K562 (cell line): ENCODE data around the gene PITPNC1. TPM values are rescaled to one million over a fixed set of nuclear protein-coding genes. Genes with fewer than 3 reads are reported as not detected.

Experiments used
- ATAC-seq: fragments of 200-7000 bp; cut with Tn5 transposase; 3 replicates; pipeline ENCODE4 v1.9.1; 2020; ENCODE audit warnings: moderate library complexity
- BruUV-seq: library from RNA; stranded (reverse); fragments of 400-500 nt; replicated peaks from 2 replicates; lab custom pipeline; 2021; lab: Mats Ljungman, UMichigan
- CTCF ChIA-PET: fragments of 300-600 bp; formaldehyde crosslinking; extraction: SDS; loops from one replicate; lab custom pipeline; 2021; ENCODE audit warnings: low intra/inter-chr PET ratio; lab: Yijun Ruan, JAX
- POLR2A ChIA-PET: fragments of 300-600, 350-650 bp; sonication (Branson Sonifier 250); formaldehyde crosslinking; extraction: SDS; loops from one replicate; lab custom pipeline; 2021; ENCODE audit warnings: antibody characterized with exemption, inconsistent platforms; lab: Yijun Ruan, JAX
- DNase-seq, 4 experiments: peaks; one replicate each; pipeline versions ENCODE4 v3.0.0 to v3.0.0-alpha.2; 2011 to 2018; ENCODE audit warnings: low spot score in 3 of 4, mixed read lengths in 3 of 4; ENCODE audit errors: extremely low read depth in 1 of 4
- FAIRE-seq: peaks from 2 replicates; lab custom pipeline; 2011; peaks lifted over from hg19 to GRCh38; lab: Jason Lieb, UNC
- H2AFZ ChIP-seq: 2 replicates; pipeline ENCODE4 v1.6.0; 2011; ENCODE audit warnings: low read depth, low read length, control low read depth, inconsistent platforms
- H3K27ac ChIP-seq: fragments of 200-600 bp; 3 replicates; pipeline ENCODE4 v1.8.0; 2011; ENCODE audit warnings: low read depth, mild to moderate bottlenecking, control low read depth, inconsistent platforms, low read length, moderate library complexity, mixed read lengths; ENCODE audit errors: extremely low read depth
- H3K27me3 ChIP-seq, 2 experiments: fragments of 300-600 bp in 1 of 2; 2 replicates in 1 of 2; 3 replicates in 1 of 2; pipeline versions ENCODE4 v1.6.0 to v1.8.0; 2011; ENCODE audit warnings: inconsistent platforms in 2 of 2, low read length in 2 of 2, mild to moderate bottlenecking in 1 of 2, mixed read lengths in 1 of 2, moderate library complexity in 1 of 2; ENCODE audit not compliant: control insufficient read depth in 2 of 2, insufficient read depth in 2 of 2
- H3K36me3 ChIP-seq: fragments of 300-600 bp; 3 replicates; pipeline ENCODE4 v1.8.0; 2011; ENCODE audit warnings: mild to moderate bottlenecking, low read length, inconsistent platforms; ENCODE audit not compliant: control insufficient read depth, insufficient read depth
- H3K4me1 ChIP-seq, 2 experiments: fragments of 200-600 bp in 1 of 2; replicated peaks in 1 of 2; 2 replicates in 1 of 2; 3 replicates in 1 of 2; pipeline versions ENCODE4 v1.5.1 to v1.8.0; 2011; ENCODE audit warnings: inconsistent platforms in 2 of 2, low read length in 2 of 2, mild to moderate bottlenecking in 1 of 2, mixed read lengths in 1 of 2, moderate library complexity in 1 of 2; ENCODE audit not compliant: control insufficient read depth in 2 of 2, insufficient read depth in 2 of 2
- H3K4me2 ChIP-seq: 2 replicates; pipeline ENCODE4 v1.6.1; 2011; ENCODE audit warnings: low read length, control low read depth, inconsistent platforms, mixed read lengths; ENCODE audit not compliant: insufficient read depth
- H3K4me3 ChIP-seq: fragments of 200-600 bp; sonication (generic), shearing (Covaris generic); 2 replicates; pipeline ENCODE4 v1.5.1; 2016; ENCODE audit warnings: control low read depth, inconsistent platforms
- H3K79me2 ChIP-seq: fragments of 200-600 bp; 3 replicates; pipeline ENCODE4 v1.8.0; 2011; ENCODE audit warnings: low read length, inconsistent platforms; ENCODE audit not compliant: control insufficient read depth, insufficient read depth
- H3K9ac ChIP-seq, 2 experiments: 2 replicates each; pipeline versions ENCODE4 v1.6.0 to v1.6.1; 2011; ENCODE audit warnings: low read depth in 2 of 2, low read length in 2 of 2, control low read depth in 1 of 2, inconsistent platforms in 1 of 2, mild to moderate bottlenecking in 1 of 2, mixed read lengths in 1 of 2; ENCODE audit not compliant: insufficient read depth in 1 of 2
- H3K9me1 ChIP-seq: one replicate; pipeline ENCODE4 v1.6.0; 2011; ENCODE audit warnings: inconsistent platforms, mild to moderate bottlenecking, low read length, moderate library complexity; ENCODE audit not compliant: control insufficient read depth, insufficient read depth
- H3K9me3 ChIP-seq: replicated peaks from 2 replicates; pipeline ENCODE4 v1.5.1; 2011; ENCODE audit warnings: low read depth, low read length, inconsistent platforms; ENCODE audit not compliant: control insufficient read depth, insufficient read depth
- H4K20me1 ChIP-seq: replicated peaks from 2 replicates; pipeline ENCODE4 v1.6.1; 2011; ENCODE audit warnings: low read length, inconsistent platforms, mixed read lengths; ENCODE audit not compliant: control insufficient read depth, insufficient read depth
- JUNB ChIP-seq: fragments of 450-650 bp; formaldehyde crosslinking; conservative IDR thresholded peaks from 2 replicates; pipeline ENCODE4 v1.4.0; 2020; ENCODE audit warnings: mild to moderate bottlenecking
- KLF13 ChIP-seq: fragments of 450-650 bp; IDR thresholded peaks from 2 replicates; pipeline ENCODE4 v1.6.1; 2016; ENCODE audit warnings: missing genetic modification characterization, low read depth, mild to moderate bottlenecking, missing compliant biosample characterization, moderate library complexity, borderline replicate concordance
- NFIC ChIP-seq: fragments of 450-650 bp; IDR thresholded peaks from 2 replicates; pipeline ENCODE4 v1.6.1; 2017; ENCODE audit warnings: mild to moderate bottlenecking, inconsistent platforms
- NRF1 ChIP-seq, 2 experiments: fragments of 450-650 bp; IDR thresholded peaks in 1 of 2; conservative IDR thresholded peaks in 1 of 2; 2 replicates each; pipeline ENCODE4 v1.6.1; 2014; ENCODE audit warnings: mild to moderate bottlenecking in 2 of 2
- PHF20 ChIP-seq: fragments of 450-650 bp; IDR thresholded peaks from 2 replicates; pipeline ENCODE4 v1.6.1; 2018; ENCODE audit not compliant: partially characterized antibody
- RBBP5 ChIP-seq: fragments of 200-600 bp; sonication (generic); IDR thresholded peaks from 2 replicates; pipeline ENCODE4 v1.6.1; 2012; ENCODE audit warnings: borderline replicate concordance, mild to moderate bottlenecking, low read length, control low read depth, inconsistent platforms; ENCODE audit not compliant: insufficient read depth, poor library complexity, severe bottlenecking
- RBM17 ChIP-seq: fragments of 200-400 bp; formaldehyde crosslinking; IDR thresholded peaks from 2 replicates; pipeline ENCODE4 v1.6.1; 2017; ENCODE audit warnings: low read depth, mild to moderate bottlenecking, low read length, borderline replicate concordance
- RNF2 ChIP-seq: sonication (generic); IDR thresholded peaks from 2 replicates; pipeline ENCODE4 v1.6.1; 2016
- SMARCB1 ChIP-seq: IDR thresholded peaks from 2 replicates; pipeline ENCODE4 v1.6.1; 2011; ENCODE audit warnings: improper control_type of control experiment, low read depth; ENCODE audit not compliant: insufficient read length
- ZC3H11A ChIP-seq: IDR thresholded peaks from 2 replicates; pipeline ENCODE4 v1.6.1; 2012; ENCODE audit warnings: low read depth, low read length, improper control_type of control experiment
- ZNF12 ChIP-seq: sonication (generic); formaldehyde crosslinking; IDR thresholded peaks from 2 replicates; pipeline ENCODE4 v1.4.0; 2020; ENCODE audit warnings: mild to moderate bottlenecking, missing genetic modification reagents
- ZNF23 ChIP-seq: fragments of 250-450 bp; sonication (Bioruptor Pico); IDR thresholded peaks from 2 replicates; pipeline ENCODE4 v1.4.0; 2020; ENCODE audit warnings: mild to moderate bottlenecking
- ZNF76 ChIP-seq: fragments of 250-450 bp; sonication (Bioruptor Pico); IDR thresholded peaks from 2 replicates; pipeline ENCODE4 v1.4.0; 2020; ENCODE audit warnings: mild to moderate bottlenecking, moderate library complexity, borderline replicate concordance
- ZNF830 ChIP-seq: fragments of 250-450 bp; sonication (Bioruptor Pico); IDR thresholded peaks from 2 replicates; pipeline ENCODE4 v1.5.0; 2021; ENCODE audit warnings: mild to moderate bottlenecking
- ZSCAN32 ChIP-seq: fragments of 450-650 bp; formaldehyde crosslinking; IDR thresholded peaks from 2 replicates; pipeline ENCODE4 v1.4.0; 2020; ENCODE audit warnings: mild to moderate bottlenecking, moderate library complexity
- ZZZ3 ChIP-seq: fragments of 450-650 bp; IDR thresholded peaks from 2 replicates; pipeline ENCODE4 v1.6.1; 2016; ENCODE audit warnings: antibody characterized with exemption, mild to moderate bottlenecking, moderate library complexity
- WGBS: fragments of 100-300 bp; shearing (Covaris generic); methylation state at CpG from one replicate; pipeline ENCODE4 v1.1.6; 2016; ENCODE audit warnings: low coverage, mixed read lengths; ENCODE audit not compliant: insufficient coverage; ENCODE audit errors: missing lambda C conversion rate; 5-methylcytosine and 5-hydroxymethylcytosine counted together
- in situ Hi-C: fragments of 300-500 bp; cut with MboI; formaldehyde crosslinking; loops from 4 replicates; pipeline ENCODE4 v1.15.0; 2018; ENCODE audit warnings: inconsistent platforms, mixed read lengths
- intact Hi-C: fragments of 100-400 bp; cut with micrococcal nuclease; formaldehyde crosslinking; loops from 2 replicates; pipeline ENCODE4 v1.14.2; 2022
- polyA plus RNA-seq, 8 experiments: library from polyadenylated mRNA; depleted of rRNA in 4 of 8; stranded (reverse) in 5 of 8; unstranded in 3 of 8; fragments of >200 nt; fragmentation: Nextera tagmentation in 2 of 8; fragmentation: Illumina TruSeq in 1 of 8; extraction: Ambion mirVana in 2 of 8; extraction: Trizol in 1 of 8; gene quantifications; 2 replicates each; pipeline versions ENCODE4 v1.2.1 to v1.2.3, GENCODE V29; 2011 to 2014; ENCODE audit warnings: inconsistent platforms in 1 of 8, missing spikeins in 1 of 8
- total RNA-seq, 7 experiments: library from RNA; depleted of rRNA in 6 of 7; stranded (reverse); fragments of >200 nt in 6 of 7; fragmentation: Illumina TruSeq in 2 of 7; extraction: Trizol in 2 of 7; gene quantifications; 2 replicates each; pipeline versions ENCODE4 v1.2.1 to v1.2.3, GENCODE V29; 2011 to 2021; ENCODE audit warnings: low replicate concordance in 1 of 7
- TF ChIP-seq, protein P1 (sequence below): sonication (generic); formaldehyde crosslinking; IDR thresholded peaks from 2 replicates; pipeline ENCODE4 v1.5.0; 2020; ENCODE audit warnings: missing genetic modification reagents
- TF ChIP-seq, protein P2 (sequence below): fragments of 250-450 bp; sonication (Bioruptor Pico); IDR thresholded peaks from 2 replicates; pipeline ENCODE4 v1.8.0; 2022; ENCODE audit warnings: moderate library complexity, mild to moderate bottlenecking, inconsistent platforms
- TF ChIP-seq, protein P3 (sequence below): sonication (generic); formaldehyde crosslinking; IDR thresholded peaks from 2 replicates; pipeline ENCODE4 v1.8.1; 2023; ENCODE audit warnings: mild to moderate bottlenecking, missing genetic modification reagents
- TF ChIP-seq, protein P4 (sequence below): fragments of 250-450 bp; sonication (Bioruptor Pico); IDR thresholded peaks from 2 replicates; pipeline ENCODE4 v1.4.0; 2020; ENCODE audit warnings: borderline replicate concordance

The PITPNC1 gene
- total and polyA plus RNA-seq, 9 of the 15 experiments (the other 6 are each of a cell fraction or from before 2014, with no cell fraction given), result 0.11 to 1.1 (median 0.65) TPM

DNA sequence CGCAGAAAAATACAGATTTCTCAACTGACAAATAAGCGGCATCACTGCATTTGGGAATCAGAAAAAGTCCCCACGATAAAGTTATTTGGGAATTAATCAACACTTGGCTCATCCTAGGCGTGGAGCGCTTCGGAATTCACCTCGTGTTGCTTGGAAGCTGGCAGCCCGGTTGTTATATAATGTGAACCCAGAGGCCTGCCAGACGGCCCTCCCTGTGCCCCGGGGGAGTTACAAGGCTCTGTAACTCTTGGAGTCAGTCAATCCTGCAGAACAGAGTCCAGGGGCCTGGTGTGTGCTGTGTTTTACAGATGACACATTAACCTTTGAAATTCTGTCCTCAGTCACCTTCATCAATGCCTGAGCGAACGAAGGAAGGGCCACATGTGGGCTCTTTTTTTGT lies 111.1 kb downstream of the PITPNC1 start:
- no peaks in the 10 kb centered on the region for H3K9me1 ChIP-seq
- BruUV-seq, result no TSS peak
- H3K27ac ChIP-seq, result no peak overlapping the region
- FAIRE-seq (no peak), ATAC-seq (no peak)
- in situ Hi-C loops, result no loop called here
- H3K36me3 ChIP-seq, result no peaks in the 10 kb centered on the region
- H4K20me1 ChIP-seq, result no peaks in the 10 kb centered on the region
- POLR2A ChIA-PET, result interaction anchor here (1.0 kb wide), 1 partner anchor 10 kb away, joined by 3 read pairs; no protein-coding TSS in a partner anchor
- H3K9ac ChIP-seq, result no peak overlapping the region
- TF ChIP-seq, protein P1, sequence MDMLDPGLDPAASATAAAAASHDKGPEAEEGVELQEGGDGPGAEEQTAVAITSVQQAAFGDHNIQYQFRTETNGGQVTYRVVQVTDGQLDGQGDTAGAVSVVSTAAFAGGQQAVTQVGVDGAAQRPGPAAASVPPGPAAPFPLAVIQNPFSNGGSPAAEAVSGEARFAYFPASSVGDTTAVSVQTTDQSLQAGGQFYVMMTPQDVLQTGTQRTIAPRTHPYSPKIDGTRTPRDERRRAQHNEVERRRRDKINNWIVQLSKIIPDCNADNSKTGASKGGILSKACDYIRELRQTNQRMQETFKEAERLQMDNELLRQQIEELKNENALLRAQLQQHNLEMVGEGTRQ (CRISPR knock-in tag), result no peak
- TF ChIP-seq PHF20, result no peak
- TF ChIP-seq NFIC, result no peak
- TF ChIP-seq ZNF76 (CRISPR knock-in tag), result no peak
- TF ChIP-seq RBM17, result no peak
- no peak for TF ChIP-seq JUNB (CRISPR knock-in tag)
- TF ChIP-seq ZSCAN32 (CRISPR knock-in tag), result no peak
- TF ChIP-seq, protein P2, sequence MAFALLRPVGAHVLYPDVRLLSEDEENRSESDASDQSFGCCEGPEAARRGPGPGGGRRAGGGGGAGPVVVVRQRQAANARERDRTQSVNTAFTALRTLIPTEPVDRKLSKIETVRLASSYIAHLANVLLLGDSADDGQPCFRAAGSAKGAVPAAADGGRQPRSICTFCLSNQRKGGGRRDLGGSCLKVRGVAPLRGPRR (CRISPR knock-in tag), result no peak
- TF ChIP-seq KLF13 (tag), result no peak
- no peak for TF ChIP-seq RNF2
- no peak for TF ChIP-seq ZNF830 (CRISPR knock-in tag)
- TF ChIP-seq, protein P3, sequence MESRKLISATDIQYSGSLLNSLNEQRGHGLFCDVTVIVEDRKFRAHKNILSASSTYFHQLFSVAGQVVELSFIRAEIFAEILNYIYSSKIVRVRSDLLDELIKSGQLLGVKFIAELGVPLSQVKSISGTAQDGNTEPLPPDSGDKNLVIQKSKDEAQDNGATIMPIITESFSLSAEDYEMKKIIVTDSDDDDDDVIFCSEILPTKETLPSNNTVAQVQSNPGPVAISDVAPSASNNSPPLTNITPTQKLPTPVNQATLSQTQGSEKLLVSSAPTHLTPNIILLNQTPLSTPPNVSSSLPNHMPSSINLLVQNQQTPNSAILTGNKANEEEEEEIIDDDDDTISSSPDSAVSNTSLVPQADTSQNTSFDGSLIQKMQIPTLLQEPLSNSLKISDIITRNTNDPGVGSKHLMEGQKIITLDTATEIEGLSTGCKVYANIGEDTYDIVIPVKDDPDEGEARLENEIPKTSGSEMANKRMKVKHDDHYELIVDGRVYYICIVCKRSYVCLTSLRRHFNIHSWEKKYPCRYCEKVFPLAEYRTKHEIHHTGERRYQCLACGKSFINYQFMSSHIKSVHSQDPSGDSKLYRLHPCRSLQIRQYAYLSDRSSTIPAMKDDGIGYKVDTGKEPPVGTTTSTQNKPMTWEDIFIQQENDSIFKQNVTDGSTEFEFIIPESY, result no peak
- no peak for TF ChIP-seq ZC3H11A
- no peak for TF ChIP-seq NRF1 (conservative IDR thresholded peaks at IDR 0.05 in 1 of 2, IDR thresholded peaks at IDR 0.05 in 1 of 2)
- no peak for TF ChIP-seq ZZZ3
- no peak for TF ChIP-seq ZNF12 (CRISPR knock-in tag)
- no peak for TF ChIP-seq ZNF23 (CRISPR knock-in tag)
- TF ChIP-seq, protein P4, sequence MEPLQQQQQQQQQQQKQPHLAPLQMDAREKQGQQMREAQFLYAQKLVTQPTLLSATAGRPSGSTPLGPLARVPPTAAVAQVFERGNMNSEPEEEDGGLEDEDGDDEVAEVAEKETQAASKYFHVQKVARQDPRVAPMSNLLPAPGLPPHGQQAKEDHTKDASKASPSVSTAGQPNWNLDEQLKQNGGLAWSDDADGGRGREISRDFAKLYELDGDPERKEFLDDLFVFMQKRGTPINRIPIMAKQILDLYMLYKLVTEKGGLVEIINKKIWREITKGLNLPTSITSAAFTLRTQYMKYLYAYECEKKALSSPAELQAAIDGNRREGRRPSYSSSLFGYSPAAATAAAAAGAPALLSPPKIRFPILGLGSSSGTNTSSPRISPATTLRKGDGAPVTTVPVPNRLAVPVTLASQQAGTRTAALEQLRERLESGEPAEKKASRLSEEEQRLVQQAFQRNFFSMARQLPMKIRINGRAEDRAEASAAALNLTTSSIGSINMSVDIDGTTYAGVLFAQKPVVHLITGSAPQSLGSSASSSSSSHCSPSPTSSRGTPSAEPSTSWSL (CRISPR knock-in tag), result no peak
- TF ChIP-seq RBBP5, result no peak
- no peak for TF ChIP-seq SMARCB1
- TF ChIP-seq, all 486 proteins: peak for 0
- Histone ChIP-seq H3K4me1 (no peaks in the 10 kb centered on the region), H3K79me2 (no peaks in the 10 kb centered on the region), H3K4me3 (no peak overlapping the region), H3K27me3 (peaks cover 25 to 59% of the 10 kb centered on the region in 2 experiments), H3K9me3 (no peaks in the 10 kb centered on the region), H2AFZ (no peak overlapping the region), H3K4me2 (no peak overlapping the region)
- under 1% methylated on average over 12 of the region's 12 CpGs for WGBS
- CTCF ChIA-PET, result no interaction called here
- intact Hi-C loops, result no loop called here
- DNase-seq, result no peak
